Prostate gland (tissue), 2 donors: ENCODE measurements around the gene TYR. TPM values are rescaled to one million over a fixed set of nuclear protein-coding genes. Genes with fewer than 3 reads are reported as not detected.
"Not testable (repeated sequence)": the region's sequence is repeated elsewhere in the genome, so short reads cannot be mapped to it uniquely, and the experiment has no call there.

Experiments
- DNase-seq: peaks from one replicate; pipeline ENCODE4 v3.0.0-alpha.2; 2019; ENCODE audit warnings: low spot score
- H3K27ac ChIP-seq, 2 donors: fragments of 200-600 bp; sonication (generic); 2 replicates each; pipeline ENCODE4 v1.5.1; 2017 to 2019
- H3K27me3 ChIP-seq: fragments of 200-600 bp; sonication (generic); replicated peaks from 2 replicates; pipeline ENCODE4 v1.5.1; 2019; ENCODE audit not compliant: insufficient read depth
- H3K36me3 ChIP-seq, 2 donors: fragments of 200-600 bp; sonication (generic); 1 replicate in 1 of 2; 2 replicates in 1 of 2; pipeline versions ENCODE4 v1.5.1 to v1.8.1; 2017 to 2019
- H3K4me1 ChIP-seq: fragments of 200-600 bp; sonication (generic); replicated peaks from 2 replicates; pipeline ENCODE4 v1.5.1; 2019
- H3K4me3 ChIP-seq, 2 donors: fragments of 200-600 bp; sonication (generic); 2 replicates each; pipeline ENCODE4 v1.5.1; 2017 to 2019
- H3K9me3 ChIP-seq: fragments of 200-600 bp; sonication (generic); 2 replicates; pipeline ENCODE4 v1.5.1; 2017
- POLR2A ChIP-seq: fragments of 450-650 bp; IDR thresholded peaks from one replicate; pipeline ENCODE4 v1.6.1; 2016; ENCODE audit warnings: antibody characterized with exemption, mild to moderate bottlenecking
- POLR2AphosphoS5 ChIP-seq: sonication (generic); formaldehyde crosslinking; IDR thresholded peaks from one replicate; pipeline ENCODE4 v1.6.1; 2017; ENCODE audit warnings: antibody characterized with exemption
- WGBS: methylation state at CpG from one replicate; pipeline ENCODE4 v1.1.5; 2018; 5-methylcytosine and 5-hydroxymethylcytosine counted together
- intact Hi-C: fragments of 100-400 bp; cut with DNase I; formaldehyde crosslinking; loops from one replicate; pipeline ENCODE4 v1.14.2; 2022
- total RNA-seq, 2 donors: library from RNA; depleted of rRNA; stranded (reverse); fragments of >200 nt; gene quantifications; one replicate each; pipeline ENCODE4 v1.1.0, GENCODE V29; 2016
- TF ChIP-seq, protein P1 (sequence below), 4 experiments: fragments of 200-600 bp in 2 of 4; fragments of 450-650 bp in 2 of 4; sonication (generic) in 2 of 4; IDR thresholded peaks; 1 replicate in 3 of 4; 2 replicates in 1 of 4; pipeline ENCODE4 v1.5.1; 2016 to 2019; ENCODE audit warnings: antibody characterized with exemption in 4 of 4, mild to moderate bottlenecking in 2 of 4, moderate library complexity in 2 of 4

The TYR gene
- total RNA-seq, 2 donors from 2014 or later, result not detected

DNA sequence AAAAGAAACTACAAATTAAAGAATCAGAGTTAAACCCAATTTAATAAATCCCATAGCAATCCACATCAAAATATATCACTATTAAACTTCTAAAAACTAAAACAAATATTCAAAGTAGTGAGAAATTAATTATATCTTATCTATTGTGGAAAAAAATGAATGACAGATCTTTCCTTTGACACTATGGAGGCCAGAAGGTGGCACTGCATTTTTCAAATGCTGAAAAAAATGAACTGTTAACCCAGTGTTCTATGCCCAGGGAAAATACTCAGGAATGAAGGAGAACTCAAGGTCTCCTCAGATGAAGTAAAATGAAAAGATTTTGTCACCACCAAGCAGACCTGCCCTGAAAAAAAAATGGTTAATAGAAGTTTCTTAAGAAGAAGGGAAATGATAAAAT lies 27.7 kb downstream of the TYR start:
- H3K4me1 ChIP-seq, result no peaks in the 10 kb centered on the region
- no peaks in the 10 kb centered on the region for H3K36me3 ChIP-seq
- H3K27ac ChIP-seq, result no peak overlapping the region
- intact Hi-C loops, result no loop called here
- TF ChIP-seq POLR2AphosphoS5 (no peak), POLR2A (no peak)
- TF ChIP-seq, protein P1, sequence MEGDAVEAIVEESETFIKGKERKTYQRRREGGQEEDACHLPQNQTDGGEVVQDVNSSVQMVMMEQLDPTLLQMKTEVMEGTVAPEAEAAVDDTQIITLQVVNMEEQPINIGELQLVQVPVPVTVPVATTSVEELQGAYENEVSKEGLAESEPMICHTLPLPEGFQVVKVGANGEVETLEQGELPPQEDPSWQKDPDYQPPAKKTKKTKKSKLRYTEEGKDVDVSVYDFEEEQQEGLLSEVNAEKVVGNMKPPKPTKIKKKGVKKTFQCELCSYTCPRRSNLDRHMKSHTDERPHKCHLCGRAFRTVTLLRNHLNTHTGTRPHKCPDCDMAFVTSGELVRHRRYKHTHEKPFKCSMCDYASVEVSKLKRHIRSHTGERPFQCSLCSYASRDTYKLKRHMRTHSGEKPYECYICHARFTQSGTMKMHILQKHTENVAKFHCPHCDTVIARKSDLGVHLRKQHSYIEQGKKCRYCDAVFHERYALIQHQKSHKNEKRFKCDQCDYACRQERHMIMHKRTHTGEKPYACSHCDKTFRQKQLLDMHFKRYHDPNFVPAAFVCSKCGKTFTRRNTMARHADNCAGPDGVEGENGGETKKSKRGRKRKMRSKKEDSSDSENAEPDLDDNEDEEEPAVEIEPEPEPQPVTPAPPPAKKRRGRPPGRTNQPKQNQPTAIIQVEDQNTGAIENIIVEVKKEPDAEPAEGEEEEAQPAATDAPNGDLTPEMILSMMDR (IDR thresholded peaks at IDR 0.05), result no peak
- DNase-seq, result no peak
- H3K27me3 ChIP-seq, result no peaks in the 10 kb centered on the region
- no peaks in the 10 kb centered on the region for H3K9me3 ChIP-seq
- no peak overlapping the region for H3K4me3 ChIP-seq

DNA sequence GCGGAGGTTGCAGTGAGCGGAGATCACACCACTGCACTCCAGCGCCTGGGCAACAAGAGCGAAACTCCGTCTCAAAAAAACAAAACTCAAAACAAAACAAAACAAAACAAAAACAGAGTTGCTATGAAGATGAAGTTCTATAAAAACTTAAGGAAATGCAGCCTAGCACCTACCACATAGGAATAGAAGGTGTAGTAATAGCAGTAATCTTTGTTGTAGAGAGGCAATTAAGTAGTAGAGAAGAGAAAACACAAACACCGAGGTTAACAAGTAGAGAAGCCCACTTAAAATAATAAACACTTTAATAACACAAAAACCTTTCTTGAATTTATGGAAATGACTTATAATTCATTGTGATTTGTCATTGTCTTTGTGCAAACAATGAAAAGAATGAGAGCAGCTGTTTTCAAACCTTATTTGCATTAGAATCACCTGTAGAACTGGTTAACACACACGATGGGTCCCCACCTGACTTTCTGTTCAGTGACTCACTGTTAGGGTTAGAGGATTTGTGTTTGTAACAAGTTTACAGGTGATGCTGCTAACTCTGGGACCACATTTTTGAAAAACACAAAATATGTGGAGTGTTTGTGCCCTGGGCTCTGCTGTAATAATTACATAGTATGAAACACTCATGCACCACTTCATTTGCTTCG lies 43.1 kb downstream of the TYR start:
- no peak for TF ChIP-seq POLR2A
- TF ChIP-seq POLR2AphosphoS5, result no peak
- TF ChIP-seq, protein P1 (IDR thresholded peaks at IDR 0.05), result no peak
- 77% methylated on average over 8 of the region's 8 CpGs for whole genome bisulfite sequencing
- no peak overlapping the region for H3K27ac ChIP-seq
- no peaks in the 10 kb centered on the region for H3K9me3 ChIP-seq
- no peak overlapping the region for H3K4me3 ChIP-seq
- H3K27me3 ChIP-seq, result no peaks in the 10 kb centered on the region
- no peaks in the 10 kb centered on the region for H3K4me1 ChIP-seq
- H3K36me3 ChIP-seq, result no peaks in the 10 kb centered on the region
- DNase-seq, result no peak
- intact Hi-C loops, result no loop called here

DNA sequence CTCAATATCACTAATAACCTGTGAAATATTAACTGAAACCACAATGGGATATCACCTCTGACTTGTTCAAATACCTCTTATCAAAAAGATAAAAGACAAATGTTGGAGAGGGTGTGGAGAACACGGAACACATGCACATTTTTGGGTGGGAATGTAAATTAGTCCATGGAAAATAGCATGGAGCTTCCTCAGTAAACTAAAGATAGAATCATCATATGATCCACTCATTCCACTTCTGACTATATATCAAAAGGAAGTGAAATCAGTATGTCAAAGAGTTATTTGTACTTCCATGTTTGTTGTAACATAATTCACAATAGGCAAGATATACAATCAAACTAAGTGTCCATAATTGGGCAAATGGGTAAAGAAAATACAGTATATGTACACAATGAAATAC lies 57.4 kb downstream of the TYR start:
- TF ChIP-seq, protein P1 (IDR thresholded peaks at IDR 0.05), result no peak
- no peak for TF ChIP-seq POLR2A
- TF ChIP-seq POLR2AphosphoS5, result no peak
- intact Hi-C loops, result no loop called here
- DNase-seq, result no peak
- no peaks in the 10 kb centered on the region for H3K36me3 ChIP-seq
- no peaks in the 10 kb centered on the region for H3K27me3 ChIP-seq
- WGBS, result 69% methylated on average over 1 of the region's 1 CpG
- no peaks in the 10 kb centered on the region for H3K9me3 ChIP-seq
- H3K27ac ChIP-seq, result no peak overlapping the region
- H3K4me3 ChIP-seq, result no peak overlapping the region
- H3K4me1 ChIP-seq, result no peaks in the 10 kb centered on the region

DNA sequence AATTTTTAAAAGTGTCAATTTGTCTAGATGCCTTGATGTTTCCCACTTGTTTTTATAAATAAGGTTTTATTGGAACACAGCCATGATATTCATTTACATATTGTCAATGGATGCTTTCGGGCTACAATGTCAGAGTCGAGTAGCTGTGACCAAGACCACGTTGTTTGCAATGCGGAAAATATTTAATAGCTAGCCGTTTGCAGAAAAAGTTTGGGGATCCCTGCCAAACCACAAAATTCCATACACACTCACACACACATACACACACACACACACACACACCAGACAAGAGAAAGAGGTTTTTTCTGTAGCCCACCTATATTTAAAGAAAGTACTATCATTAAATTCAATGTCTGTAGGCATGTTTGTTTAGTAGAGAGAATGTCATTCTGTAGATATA lies 58.3 kb downstream of the TYR start:
- Histone ChIP-seq H3K27me3 (no peaks in the 10 kb centered on the region), H3K9me3 (no peaks in the 10 kb centered on the region), H3K4me1 (no peaks in the 10 kb centered on the region), H3K27ac (no peak overlapping the region), H3K36me3 (no peaks in the 10 kb centered on the region), H3K4me3 (no peak overlapping the region)
- intact Hi-C loops, result no loop called here
- DNase-seq, result no peak
- 54% methylated on average over 5 of the region's 5 CpGs for WGBS
- TF ChIP-seq POLR2AphosphoS5 (no peak), POLR2A (no peak)

DNA sequence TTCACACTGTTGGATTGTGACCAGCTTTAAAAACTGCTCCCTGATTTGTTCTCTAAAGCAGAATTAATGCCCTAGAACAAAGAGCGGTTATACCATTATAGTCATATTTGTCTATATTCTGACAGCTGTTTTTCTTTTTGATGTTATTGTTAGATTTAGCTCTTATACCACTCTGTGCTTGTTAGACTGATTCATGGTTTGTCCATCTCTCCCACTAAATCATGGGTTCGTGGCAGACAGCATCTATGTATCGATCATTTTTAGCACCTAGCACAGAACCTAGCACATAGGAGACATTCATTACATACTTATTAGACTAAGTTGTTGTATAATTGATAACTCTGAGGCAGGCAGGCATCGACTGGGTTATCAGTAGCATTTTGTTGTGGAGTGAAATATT lies 69.3 kb downstream of the TYR start:
- WGBS, result 72% methylated on average over 4 of the region's 4 CpGs
- H3K27ac ChIP-seq, H3K9me3 ChIP-seq, intact Hi-C loops, DNase-seq, H3K27me3 ChIP-seq, H3K4me1 ChIP-seq, H3K4me3 ChIP-seq, H3K36me3 ChIP-seq: not testable (repeated sequence)

DNA sequence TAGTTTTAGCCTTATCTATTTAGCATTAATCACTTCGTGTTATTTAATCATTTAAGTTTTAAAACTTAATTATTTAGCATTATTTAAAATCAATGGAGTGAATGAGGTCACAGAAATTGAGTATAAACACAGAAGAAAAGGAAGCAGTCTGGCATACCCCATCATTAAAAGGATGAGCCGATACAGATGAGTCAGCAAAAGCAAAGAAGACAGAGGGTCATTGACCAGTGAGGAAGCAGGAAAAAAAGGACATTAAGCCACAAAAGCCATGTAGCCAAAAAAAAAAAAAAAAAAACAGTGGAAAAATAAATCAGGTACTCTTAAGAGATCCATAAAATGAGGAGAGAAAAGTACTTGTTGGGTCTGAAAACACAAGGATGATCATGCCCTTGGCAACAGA lies 71.5 kb downstream of the TYR start:
- intact Hi-C loops, result no loop called here
- H3K4me3 ChIP-seq, result no peak overlapping the region
- no peak overlapping the region for H3K27ac ChIP-seq
- H3K9me3 ChIP-seq, result no peaks in the 10 kb centered on the region
- no peaks in the 10 kb centered on the region for H3K27me3 ChIP-seq
- no peaks in the 10 kb centered on the region for H3K36me3 ChIP-seq
- WGBS, result 75% methylated on average over 2 of the region's 2 CpGs
- H3K4me1 ChIP-seq, result no peaks in the 10 kb centered on the region
- TF ChIP-seq POLR2AphosphoS5, result no peak
- TF ChIP-seq POLR2A, result no peak
- TF ChIP-seq, protein P1 (IDR thresholded peaks at IDR 0.05), result no peak
- no peak for DNase-seq

DNA sequence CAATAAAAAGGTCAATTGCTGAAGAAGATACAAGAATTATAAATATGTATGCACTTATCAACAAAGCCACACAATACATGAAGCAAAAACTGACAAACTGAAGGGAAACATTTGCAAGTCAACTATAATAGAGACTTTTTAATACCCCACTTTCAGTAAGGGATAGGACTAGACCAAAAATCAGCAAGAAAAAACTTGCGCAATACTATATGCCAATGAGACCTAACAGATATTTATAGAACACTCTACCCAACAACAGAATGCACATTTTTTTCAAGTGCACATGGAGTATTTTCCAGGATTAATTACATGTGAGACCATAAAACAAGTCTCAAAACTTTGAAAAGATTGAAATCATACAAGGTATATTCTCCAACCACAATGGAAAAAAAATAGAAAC lies 83.8 kb downstream of the TYR start:
- DNase-seq, H3K9me3 ChIP-seq, H3K4me1 ChIP-seq, intact Hi-C loops, H3K36me3 ChIP-seq, H3K27ac ChIP-seq, H3K4me3 ChIP-seq, H3K27me3 ChIP-seq: not testable (repeated sequence)
- 100% methylated on average over 1 of the region's 1 CpG for WGBS
